Stimulated activated CD4-positive, alpha-beta T cell treated with anti-CD3 and anti-CD28 coated beads, Interleukin-2, amount 100 ng/mL, for 24 hours (primary cell): Measurements from ENCODE around the gene KCNA1.

Experiments used
- DNase-seq, 2 donors: peaks; one replicate each; pipeline ENCODE4 v3.0.0-alpha.2; 2020

KCNA1 gene

DNA sequence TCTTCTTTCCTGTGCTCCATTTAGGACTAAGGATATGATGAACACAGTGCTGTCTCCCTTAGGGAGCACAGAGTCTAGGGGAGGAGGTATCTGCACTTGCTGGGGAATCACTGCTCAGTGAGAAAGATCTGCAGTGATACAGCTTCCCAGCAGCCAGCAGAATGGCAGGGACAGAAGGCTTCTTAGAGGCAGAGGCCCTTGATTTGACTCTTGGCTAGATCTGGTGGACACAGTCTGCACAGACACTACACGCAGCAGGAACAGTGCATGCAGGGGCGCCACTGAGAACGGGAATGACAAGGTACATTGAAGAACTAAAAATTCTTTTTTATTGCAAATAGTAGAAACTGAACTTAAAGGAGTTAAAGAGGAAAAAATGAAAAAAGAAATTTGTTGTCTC, 51.6 kb downstream of the KCNA1 start:
- no peak for DNase-seq

DNA sequence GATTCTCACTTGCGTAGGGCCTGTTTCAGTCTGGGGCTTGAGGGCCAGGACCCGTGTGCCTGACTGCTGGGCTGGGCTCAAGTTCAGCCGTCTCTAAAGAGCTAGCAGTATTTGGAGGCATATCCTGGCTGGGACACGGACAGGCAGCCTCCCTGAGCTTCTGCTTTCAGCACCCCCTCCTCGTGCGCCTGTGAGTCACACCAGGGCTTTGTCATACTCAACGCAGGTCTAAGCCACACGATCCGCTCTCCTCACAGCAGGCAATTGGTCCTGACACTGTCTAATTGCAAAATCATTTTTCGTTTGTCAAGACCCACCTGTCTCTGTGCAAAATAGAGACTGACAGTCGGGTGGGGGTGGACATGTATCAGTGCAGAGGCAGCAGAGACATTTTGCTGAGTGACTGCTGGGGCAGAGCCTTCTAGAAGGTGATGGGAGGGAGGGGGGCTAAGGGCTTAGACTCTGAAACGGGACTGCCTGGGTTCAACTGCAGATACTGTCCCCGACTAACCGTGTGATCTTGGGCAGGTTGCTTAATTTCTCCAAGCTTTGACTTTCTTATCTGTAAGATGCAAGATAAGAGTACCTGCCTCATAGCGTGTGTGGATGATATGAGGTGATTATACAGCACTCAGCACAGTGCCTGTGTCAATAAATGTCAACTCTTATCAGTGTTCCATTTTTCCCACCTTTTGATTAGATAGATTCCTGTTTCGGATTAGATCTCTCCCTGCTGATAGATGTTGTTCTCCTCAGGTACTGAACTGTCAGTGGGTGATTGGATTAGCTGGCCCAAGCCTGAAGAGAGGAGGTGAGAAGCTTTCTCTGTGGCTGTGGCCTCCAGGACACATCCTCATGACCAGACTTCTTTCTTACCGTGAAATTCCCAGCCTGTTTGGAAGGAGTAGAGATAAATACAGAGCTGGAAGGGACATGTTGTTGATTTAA, 53.1 kb downstream of the KCNA1 start:
- no peak for DNase-seq
